NCI-H446 treated with DMSO at 0.1 percent for 48 hours (cell line): Measurements from ENCODE around the gene BTBD6.
A peak's percentile ranks its signal among the peaks of the same experiment; 100 is the strongest.

ENCODE experiments used
- DNase-seq: peaks from one replicate; lab custom pipeline; 2025; lab: John Stamatoyannopoulos, UW

Gene BTBD6

DNA sequence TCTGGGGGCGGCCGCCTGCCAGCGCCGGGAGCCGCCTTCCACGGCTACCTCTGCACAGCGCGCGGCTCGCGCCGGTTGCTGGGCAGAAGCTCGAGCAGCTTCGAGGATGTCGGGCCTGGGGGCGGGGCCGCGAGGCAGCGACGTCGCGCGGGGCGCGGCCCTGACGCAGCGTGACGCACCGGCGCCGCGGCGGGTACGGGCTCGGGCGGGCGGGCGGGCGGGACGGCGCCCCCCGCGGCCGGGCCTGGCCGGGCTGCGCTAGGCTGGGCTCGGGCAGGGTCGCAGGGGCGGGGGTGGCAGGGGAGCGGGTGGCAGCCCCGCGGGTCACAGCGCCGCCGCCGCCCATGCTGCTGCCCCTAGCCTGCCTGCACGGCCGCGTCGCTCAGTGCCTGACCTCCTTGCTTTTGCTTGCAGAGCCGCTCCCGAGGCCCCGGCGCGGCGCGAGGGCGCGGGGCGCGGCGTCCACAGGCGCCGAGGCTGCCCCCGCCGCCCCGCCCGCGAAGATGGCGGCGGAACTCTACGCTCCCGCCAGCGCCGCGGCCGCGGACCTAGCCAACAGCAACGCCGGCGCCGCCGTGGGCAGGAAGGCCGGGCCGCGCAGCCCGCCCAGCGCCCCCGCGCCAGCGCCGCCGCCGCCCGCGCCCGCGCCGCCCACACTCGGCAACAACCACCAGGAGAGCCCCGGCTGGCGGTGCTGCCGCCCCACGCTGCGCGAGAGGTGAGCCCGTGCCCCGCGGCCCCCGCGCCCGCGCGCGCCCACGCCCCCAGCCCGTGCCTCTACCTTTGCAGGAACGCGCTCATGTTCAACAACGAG lies at the start of gene BTBD6:
BTBD6 (plus strand) TSS at position 166 of the 814 bp plus-strand sequence; CDS start at position 345, 179 bp downstream.
- DNase-seq = peak; percentile 75

DNA sequence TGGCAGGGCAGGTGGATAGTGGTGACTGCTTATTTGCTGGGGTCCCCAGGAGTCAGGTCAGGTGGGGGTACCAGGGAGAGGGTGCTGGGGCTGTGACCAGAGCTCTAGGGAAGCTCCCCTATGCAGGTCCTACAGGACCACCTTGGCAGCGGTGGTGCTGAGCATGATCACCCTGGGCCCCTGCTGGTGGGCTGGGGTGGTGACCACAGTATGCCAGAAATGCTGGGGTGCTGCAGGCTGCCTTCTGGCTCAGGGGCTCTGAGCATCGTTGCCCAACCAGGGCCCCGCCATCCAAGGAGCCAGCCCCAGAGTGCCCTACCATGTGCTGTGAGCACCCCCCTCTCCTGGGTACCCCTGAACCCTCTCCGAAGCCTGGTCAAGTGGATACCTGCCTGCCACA lies 49.7 kb upstream of the BTBD6 start:
- no peak for DNase-seq

DNA sequence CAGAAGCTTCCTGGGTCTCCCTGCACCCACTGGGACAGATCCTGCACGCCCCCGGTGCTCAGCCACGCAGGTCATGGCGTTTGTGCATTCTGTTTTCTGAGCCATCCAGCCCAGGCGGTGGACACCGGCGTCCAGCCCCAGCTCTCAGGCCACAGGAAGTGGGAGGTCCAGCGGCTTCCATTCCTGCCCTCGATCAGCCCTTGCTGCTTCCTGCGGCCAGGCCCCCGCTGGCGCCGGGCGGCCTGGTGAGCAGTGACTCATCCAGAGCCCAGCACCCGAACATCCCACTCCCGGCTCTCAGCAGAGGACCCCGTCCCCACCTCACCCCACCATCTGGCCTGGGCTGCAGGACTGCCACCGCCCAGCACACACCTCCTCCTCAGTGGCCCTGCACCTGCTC lies 49.2 kb upstream of the BTBD6 start:
- DNase-seq = no peak

- no peak for DNase-seq
Measured at GRCh38 chr14:105200074-105200473, 48.3 kb upstream of the BTBD6 start.

DNA sequence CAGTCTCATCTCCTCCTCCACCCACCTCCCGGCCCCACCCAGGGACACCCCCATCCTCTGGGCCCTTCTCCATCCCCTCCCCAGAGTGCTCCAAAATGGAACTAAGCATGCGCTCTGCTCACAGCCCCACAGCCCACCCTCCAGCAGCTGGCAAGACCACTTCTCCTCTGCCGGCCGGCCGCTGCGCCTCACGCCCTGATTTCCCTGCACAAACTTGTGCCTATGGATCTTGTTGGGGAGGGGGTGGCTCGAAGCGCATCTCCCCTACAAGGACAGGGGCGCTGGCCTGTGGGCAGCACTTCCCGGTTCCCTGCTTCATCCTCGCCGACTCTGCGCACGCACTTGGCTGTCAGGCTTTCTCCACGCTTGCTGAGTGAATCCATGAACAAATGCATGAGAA lies 47.7 kb upstream of the BTBD6 start:
- DNase-seq = no peak

DNA sequence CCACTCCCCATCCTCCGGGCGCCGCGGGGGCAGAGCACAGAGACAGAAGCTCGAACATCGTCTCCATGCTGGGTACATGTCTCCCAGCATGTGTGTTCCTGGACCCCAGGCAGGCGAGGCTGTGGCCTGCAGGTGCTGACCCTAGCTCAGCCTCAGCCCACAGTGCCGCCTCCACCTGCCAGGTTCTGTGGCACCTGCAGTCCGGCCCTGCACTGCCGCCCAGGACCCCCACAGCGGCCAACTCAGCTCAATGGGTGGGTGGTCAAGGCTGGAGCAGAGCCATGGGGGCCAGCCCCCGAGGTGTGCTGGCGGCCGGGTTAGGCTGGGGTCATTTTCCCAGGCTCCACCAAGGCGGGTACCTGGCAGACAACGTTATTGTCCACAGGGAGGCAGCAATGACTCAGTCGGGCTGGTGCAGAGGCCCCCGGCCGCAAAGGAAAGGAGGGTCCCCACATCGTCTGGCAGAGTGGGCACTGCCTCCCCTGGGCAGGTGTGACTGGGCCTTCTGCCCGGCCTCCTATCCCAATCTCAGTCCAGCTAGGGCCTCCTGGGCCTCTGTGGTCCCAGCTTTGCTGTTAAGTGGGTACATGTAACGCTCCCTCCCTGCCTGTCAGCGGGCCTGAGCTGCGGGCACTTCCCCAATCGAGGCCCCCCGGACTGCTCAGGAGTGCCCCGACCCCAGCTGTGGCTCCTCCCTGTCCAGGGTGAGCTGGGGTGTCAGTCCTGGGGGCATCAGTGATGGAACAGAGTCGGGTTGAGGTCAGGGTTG lies 47.0 kb upstream of the BTBD6 start:
- DNase-seq = no peak

GRCh38 chr14:105201925-105202513 lies 46.3 kb upstream of the BTBD6 start:
- DNase-seq = no peak

DNA sequence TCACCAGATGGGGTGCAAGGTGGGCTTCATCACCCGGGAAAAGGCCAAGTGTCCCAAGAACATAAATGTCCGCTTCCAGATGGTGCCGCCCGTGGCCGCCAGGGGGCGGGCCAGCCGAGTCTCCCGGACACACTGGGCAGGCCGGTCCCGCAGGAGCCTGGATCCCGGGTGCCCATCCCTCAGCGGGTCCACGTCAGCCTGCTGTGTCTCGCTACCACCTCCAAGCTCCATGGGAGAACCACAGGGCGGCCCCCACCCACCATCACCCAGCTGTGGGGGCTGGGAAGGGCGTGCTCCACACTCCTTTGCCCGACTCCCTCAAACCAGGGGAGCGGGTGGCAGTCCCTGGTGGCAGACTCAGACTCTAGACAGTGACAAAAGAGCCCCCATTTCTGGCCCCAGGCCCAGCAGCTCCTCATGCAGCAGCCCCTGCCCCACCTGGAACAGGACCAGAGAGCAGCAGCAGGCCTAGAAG lies 45.2 kb upstream of the BTBD6 start:
- no peak for DNase-seq

DNA sequence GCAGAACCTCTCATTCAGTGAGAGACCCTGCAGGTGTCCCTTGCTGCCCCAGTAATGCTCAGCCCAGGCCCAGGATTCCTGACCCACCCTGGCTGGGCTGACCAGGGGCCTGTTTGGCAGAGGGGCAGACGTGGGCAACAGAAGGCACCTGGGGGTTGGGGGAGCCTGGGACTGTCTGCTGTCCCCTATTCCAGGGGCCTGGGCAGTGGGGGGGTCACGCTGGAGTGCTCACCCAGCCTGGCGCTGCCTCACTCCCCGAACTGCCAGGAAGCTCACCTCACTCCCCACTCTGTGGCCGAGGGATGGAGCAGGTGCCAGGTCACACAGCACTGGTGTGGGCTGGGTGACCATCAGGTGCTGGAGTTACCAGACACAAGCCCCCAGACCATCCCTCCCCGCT lies 44.6 kb upstream of the BTBD6 start:
- DNase-seq = no peak

GRCh38 chr14:105204206-105204930 lies 44.0 kb upstream of the BTBD6 start:
- DNase-seq = no peak

DNA sequence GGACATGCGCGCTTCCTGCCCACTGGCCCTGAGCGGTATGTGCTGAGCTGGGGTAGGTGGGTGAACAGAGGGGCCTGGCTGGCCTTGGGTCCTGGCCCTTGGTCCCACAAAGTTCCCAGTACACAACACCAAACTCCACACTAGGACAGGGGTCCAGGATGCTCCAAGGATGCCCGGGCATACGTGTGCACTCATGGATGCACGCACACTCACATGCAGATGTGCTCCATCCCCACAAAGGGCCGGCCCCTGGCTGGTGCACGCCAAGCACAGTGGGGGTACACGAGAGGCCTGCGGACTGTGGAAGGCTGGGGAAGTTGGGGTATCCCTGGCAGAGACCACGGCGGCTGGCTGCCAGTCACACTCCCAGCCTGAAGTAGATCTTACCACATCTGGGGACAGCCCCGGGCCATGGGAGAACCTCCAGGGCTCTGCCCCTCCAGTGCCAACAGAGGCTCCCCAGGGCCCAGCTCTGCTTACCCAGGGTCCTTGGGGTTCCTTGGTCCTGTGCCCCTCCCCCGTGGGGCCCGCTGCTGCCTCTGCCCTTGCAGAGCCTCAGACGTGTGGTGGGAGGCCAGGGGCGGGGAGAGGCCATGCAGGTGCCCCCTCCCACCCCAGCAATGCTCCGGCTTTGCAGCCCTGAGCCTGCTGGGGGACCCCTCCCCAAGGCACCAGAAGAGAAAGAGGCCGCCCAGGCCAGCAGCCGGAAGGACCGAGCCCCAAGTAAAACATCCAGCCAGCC lies 43.2 kb upstream of the BTBD6 start:
- DNase-seq = no peak

DNA sequence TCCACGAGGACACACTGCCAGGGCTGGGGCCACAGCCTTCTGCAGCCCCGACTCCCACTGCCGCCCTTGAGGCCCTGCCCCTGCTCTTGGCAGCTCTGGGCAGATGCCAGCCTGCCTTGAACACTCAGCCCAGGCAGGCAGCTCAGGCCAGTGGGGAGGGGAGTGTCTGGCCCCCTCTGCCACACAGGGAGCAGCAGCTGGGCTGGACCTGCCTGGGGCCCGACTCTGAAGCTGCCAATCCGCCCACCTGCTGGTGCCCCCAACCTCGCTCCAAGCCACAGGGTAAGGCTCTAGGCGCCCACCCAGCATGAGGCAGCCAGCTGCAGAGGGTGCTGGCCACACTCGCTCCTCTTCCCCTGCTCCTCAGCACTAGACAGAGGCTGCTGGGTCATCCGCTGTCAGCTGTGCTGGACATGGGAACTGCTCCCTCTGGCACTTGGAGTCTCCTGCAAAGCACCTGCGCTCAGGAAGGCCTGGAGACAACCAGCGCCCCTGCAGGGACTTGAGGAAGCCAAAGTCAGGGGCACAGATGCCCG lies 42.6 kb upstream of the BTBD6 start:
- no peak for DNase-seq

GRCh38 chr14:105206873-105207272 lies 41.5 kb upstream of the BTBD6 start:
- DNase-seq = no peak

DNA sequence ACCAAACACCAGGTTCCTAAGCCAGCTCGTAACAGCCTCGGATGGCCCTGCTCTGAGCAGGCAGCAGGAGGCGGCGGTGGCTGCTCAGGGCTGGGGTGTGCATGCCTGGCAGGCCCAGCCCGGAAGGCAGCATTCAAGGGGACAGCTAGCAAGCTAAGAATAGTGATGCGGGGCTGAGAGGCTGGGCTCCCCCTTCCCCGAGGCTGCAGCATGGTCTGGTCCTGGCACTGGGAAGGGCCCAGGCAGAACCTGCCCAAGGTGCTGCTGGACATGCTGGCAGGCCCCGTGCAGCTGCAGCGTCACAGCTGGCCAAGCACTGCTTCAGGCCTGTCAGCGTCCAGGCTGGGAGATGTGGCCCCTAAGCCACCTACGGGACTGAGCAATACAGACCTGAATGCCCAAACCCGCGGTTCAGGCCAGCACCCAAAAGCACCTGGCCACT lies 40.9 kb upstream of the BTBD6 start:
- no peak for DNase-seq

- DNase-seq = no peak
Measured at GRCh38 chr14:105207996-105208737, 40.2 kb upstream of the BTBD6 start.

GRCh38 chr14:105208738-105209075 lies 39.6 kb upstream of the BTBD6 start:
- DNase-seq = no peak

GRCh38 chr14:105209091-105209490 lies 39.2 kb upstream of the BTBD6 start:
- DNase-seq = no peak

GRCh38 chr14:105209646-105210045 lies 38.7 kb upstream of the BTBD6 start:
- DNase-seq = no peak

DNA sequence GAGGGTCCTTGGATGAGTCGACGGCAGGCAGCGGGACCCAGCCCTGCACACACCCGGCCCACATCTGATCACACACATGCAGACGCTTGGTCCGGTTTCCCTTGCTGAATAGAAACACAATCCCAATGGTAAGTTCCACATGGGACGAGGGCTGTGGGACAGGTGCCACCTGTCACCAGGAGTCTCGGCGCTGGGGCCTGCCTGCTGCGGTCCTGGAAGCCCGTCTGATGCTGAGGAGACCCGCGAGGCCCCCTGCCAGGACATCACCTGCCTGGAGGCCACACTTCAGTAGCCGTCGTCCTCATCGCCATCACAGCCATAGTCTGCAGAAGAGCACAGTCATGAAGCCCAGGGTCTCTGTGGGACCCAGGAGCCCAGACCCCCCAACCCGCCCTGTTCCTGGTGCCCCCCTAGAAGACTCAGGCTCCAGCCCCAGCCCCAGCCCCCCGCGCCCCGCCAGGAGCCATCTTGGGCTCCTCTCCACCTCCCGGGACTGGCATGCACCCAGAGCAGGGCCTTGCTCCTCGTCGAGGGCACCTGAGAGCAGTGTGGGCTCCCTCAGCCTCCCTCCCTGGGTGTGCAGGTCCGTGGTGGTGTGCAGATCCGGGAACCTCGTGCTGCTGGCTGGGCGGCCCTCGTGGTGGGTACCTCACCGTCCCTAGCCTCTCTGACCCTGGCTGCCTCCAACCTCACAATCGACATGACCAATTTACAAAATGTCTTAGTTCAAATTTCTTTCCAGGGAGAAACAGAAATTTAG lies 37.9 kb upstream of the BTBD6 start:
- no peak for DNase-seq
